Measurements from ENCODE around the gene MUC5AC.

GRCh38 chr11:1197886-1198560 is 40.3 kb downstream of the MUC5AC start:
- TF ChIP-seq REST (IDR thresholded peaks at IDR 0.05; ENCODE audit: borderline replicate concordance) (no peak), POLR2AphosphoS5 (IDR thresholded peaks at IDR 0.05) (no peak), RAD21 (conservative IDR thresholded peaks at IDR 0.05) (no peak), TAF1 (IDR thresholded peaks at IDR 0.05; ENCODE audit: low read depth) (no peak), SMC3 (conservative IDR thresholded peaks at IDR 0.05; ENCODE audit: poor library complexity) (no peak), EZH2 (IDR thresholded peaks at IDR 0.05; ENCODE audit: borderline replicate concordance, insufficient read depth, low read length, poor library complexity, severe bottlenecking) (no peak)
- TF ChIP-seq, protein P1, sequence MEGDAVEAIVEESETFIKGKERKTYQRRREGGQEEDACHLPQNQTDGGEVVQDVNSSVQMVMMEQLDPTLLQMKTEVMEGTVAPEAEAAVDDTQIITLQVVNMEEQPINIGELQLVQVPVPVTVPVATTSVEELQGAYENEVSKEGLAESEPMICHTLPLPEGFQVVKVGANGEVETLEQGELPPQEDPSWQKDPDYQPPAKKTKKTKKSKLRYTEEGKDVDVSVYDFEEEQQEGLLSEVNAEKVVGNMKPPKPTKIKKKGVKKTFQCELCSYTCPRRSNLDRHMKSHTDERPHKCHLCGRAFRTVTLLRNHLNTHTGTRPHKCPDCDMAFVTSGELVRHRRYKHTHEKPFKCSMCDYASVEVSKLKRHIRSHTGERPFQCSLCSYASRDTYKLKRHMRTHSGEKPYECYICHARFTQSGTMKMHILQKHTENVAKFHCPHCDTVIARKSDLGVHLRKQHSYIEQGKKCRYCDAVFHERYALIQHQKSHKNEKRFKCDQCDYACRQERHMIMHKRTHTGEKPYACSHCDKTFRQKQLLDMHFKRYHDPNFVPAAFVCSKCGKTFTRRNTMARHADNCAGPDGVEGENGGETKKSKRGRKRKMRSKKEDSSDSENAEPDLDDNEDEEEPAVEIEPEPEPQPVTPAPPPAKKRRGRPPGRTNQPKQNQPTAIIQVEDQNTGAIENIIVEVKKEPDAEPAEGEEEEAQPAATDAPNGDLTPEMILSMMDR (IDR thresholded peaks at IDR 0.05; ENCODE audit: poor library complexity, severe bottlenecking): no peak
